HPDE6-E6E7 (cell line): ENCODE measurements around the gene LCE2D.
"Not testable (repeated sequence)": the region's sequence is repeated elsewhere in the genome, so short reads cannot be mapped to it uniquely, and the experiment has no call there.

Experiments used
- DNase-seq: peaks from one replicate; pipeline ENCODE4 v3.0.0; 2011; ENCODE audit warnings: missing footprints; ENCODE audit errors: extremely low spot score

Gene LCE2D, protein sequence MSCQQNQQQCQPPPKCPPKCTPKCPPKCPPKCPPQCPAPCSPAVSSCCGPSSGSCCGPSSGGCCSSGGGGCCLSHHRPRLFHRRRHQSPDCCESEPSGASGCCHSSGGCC

DNA sequence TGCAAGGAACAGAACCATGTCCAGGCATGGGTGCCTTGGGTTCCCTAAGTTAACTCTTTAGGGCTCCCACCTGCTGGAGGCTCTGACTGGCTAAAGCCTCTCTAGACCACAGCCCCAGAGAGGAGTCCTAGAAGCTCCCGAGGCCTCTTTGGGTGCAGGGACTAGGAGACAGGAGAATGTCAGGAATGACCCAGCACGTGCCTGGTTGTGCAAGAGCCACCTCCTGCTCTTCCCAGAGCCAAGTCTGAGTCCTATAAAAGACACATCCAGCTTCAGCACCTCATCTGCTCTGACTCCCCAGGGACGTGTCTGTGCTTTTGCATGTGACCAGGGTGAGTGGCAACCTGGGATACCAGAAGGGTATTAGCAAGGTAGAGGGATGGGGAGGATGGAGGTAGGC is at the start of gene LCE2D:
Gene LCE2D (plus strand): TSS at position 283 of the 400 bp plus-strand sequence. CDS start 726 bp downstream, outside the sequence.
- DNase-seq = no peak

DNA sequence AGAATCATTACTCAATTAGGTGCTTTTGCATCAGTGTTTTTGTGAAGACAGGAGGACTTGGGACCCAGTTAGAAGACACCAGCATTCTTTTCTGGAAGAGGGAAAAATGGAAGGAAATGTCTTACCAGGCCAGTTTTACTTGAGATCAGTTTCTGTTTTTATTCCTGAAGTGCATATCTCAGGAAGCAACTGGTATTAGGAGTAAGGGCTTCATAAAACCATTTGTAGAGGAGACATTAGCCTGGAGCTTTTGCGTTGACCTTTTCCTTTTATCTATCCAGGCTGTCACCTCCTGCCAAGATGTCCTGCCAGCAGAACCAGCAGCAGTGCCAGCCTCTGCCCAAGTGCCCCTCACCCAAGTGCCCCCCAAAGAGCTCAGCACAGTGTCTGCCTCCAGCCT is 49.7 kb upstream of the LCE2D start, which contains the start of gene LCE3B:
Gene LCE3B (plus strand): TSS at position 301 of the 400 bp plus-strand sequence. CDS start 0 bp downstream, at position 301.
- DNase-seq = no peak

DNA sequence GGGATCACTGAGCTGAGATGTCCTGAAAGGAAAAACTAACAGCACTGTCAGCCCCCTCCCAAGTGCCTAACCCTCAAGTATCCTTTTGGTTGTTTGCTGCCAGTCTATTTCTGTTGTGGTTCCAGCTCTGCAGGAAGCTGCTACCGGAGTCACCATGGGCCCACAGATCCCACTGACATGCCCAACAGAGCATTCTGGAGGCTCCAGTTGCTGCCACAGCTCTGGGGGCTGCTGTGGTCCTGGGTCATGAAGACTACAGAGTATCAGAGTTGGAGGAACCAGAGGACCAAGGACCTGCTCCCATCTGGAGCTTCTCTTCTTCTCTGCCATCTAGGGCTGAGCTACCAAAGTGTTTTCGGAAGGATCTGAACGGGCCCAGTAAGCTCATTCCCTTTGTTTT is 41.2 kb upstream of the LCE2D start:
- DNase-seq = no peak

DNA sequence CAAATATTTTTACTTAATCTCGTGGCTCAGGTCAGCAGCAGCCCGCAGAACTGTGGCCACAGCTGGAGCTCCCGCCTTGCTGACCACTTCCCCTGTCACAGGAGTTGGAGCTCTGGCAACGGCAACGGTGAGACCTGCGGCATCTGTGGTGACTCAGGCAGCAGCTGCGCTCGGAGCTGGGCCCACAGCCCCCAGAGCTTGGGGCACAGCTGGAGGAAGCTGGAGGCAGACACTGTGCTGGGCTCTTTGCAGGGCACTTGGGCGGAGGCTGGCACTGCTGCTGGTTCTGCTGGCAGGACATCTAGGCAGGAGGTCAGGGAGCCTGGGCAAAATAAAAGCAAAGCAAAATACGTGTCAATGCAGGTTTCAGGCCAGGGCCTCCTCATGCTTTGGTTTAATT is 40.4 kb upstream of the LCE2D start, which contains the start of gene LCE3A:
Gene LCE3A (minus strand): TSS at position 301 of the 400 bp plus-strand sequence. CDS start 0 bp downstream, at position 301.
- DNase-seq = no peak

DNA sequence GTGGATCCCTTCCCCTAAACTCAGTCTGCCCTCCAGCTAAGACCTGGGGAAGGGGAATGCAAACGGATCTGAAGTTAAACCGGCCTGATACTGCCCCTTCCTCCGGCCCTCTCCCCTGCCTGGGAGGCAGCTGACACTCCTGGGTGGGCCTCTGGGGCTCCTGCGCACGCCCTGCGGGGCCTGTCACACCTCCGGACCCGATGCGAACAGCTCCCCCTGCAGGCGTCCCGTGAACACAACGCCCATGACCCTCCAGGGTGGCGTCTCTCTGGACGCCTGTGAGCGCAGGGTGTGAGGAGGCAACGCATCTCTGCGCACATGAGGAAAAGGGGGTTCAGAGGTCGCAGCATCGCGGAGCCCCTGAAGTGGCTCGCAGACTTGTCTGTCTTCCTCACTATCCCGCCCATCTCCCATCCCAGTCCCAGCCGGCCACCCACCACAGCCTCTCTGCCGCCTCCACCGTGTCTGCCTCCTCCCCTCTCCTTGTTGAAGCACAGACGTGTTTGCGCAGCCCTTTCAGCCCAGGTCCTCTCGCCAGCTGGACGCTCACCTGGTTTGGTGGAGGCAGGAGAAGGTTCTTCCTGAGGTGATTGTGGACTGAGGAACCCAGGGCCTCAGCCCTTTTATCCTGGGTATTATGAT is 39.9 kb upstream of the LCE2D start:
- DNase-seq = no peak

DNA sequence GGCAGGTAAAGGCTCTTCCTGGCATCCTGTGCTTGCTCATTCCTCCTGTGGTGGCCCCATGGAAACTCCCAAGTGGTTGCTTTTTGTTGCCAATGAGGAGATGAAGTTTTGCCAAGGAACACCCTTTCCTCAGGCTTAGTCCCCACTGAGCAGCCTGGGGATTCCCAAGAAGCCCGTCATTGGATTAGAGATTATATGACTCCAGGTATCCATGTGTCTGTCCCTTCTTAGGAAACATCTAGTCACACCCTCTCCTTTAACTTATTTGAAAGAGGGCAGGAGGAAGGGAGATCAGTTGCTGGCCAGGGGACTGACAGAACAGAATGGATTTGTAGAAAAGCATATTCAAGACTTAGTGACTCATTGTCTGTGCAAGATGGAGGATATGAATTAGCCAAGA is 36.4 kb upstream of the LCE2D start:
- no peak for DNase-seq

DNA sequence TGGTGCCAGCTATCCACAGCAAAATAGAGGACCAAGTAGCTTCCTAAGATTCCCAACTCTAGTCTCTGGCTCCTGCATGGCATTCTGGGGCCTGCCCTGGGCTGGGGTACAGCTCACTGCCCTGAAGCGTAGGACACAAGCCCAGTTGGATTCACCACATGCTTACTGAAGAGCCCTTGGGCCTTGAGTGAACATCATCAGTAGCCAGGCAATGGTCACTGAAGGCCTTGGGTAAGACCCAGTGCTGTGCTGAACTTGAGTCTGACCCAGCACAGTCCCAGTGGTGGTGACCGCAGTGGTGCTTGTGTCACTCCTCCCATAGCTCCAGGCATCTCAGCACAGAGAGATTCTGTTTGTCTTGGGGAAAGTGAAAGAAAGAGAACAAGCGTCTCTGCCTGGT is 32.6 kb upstream of the LCE2D start:
- DNase-seq = no peak

DNA sequence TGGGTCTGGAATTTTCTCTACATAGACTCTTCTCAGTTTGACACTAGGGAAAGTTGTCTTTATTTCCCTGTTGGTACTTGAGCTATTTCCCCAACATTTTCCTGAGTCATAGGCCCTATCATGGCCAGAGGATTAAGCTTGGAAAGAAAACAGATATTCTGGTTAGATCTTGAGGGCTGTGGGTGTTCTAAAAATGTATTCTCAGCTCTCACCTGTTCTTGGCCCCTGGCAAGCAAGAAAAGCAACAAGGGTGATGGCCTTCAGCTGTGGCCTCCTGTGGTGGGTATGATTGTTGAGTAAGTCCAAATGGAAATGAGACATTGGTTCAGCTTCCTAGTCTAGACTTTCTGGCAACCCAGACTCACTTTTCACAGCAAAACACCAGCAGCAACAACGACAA is 22.8 kb upstream of the LCE2D start:
- no peak for DNase-seq

DNA sequence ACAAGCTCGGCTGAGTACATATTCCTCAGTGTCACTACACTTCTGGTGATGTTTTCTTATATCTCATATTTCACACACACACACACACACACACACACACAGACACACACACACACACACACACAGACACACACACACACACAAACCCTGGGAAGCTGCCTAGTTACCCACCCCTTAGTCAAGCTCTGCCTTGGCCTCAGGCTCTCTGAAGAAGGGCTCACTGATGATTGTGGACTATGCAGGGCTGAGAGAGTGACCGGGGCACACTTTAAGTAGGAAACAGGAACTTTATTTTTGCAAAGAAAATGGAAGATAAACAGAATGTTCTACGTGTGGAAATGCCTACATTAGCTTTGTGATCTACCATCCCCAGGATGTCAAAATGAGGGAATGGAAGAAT is 19.2 kb upstream of the LCE2D start:
- DNase-seq = no peak

DNA sequence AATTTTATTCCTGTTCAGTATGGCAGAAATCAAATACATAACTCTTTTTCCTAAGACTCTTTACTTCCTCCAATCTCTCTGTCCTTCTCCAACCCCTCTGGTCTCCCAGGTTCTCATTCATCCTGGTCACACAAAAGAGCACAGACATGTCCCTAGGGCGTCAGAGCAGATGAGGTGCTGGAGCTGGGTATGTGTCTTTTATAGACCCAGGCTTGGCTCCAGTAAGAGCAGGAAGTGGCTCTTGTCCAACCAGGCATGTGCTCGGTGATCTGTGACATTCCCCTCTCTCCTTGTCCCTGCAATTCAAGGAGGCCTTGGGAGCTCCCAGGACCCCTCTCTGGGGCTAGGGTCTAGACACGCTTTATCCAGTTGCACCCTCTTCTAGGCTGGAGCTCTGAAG is 18.0 kb upstream of the LCE2D start:
- no peak for DNase-seq

DNA sequence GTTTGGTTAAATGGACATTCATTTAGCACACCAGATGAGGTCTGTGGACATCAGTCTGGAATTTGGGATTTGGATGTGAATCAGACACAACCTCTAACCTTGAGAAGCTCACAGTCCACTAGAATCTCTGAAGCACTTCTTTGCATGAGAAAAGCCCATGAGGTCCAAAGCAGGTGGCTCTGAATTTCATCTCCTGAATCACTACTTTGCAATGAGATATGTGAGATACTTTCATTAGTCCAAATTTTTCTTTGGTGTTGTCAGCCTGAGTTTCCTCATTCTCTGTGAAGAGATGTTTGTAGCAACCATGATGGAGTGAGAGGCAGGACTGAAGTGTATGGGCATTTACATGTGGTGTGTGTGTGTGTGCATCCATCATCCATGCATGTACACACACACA is 16.5 kb upstream of the LCE2D start:
- DNase-seq = no peak

DNA sequence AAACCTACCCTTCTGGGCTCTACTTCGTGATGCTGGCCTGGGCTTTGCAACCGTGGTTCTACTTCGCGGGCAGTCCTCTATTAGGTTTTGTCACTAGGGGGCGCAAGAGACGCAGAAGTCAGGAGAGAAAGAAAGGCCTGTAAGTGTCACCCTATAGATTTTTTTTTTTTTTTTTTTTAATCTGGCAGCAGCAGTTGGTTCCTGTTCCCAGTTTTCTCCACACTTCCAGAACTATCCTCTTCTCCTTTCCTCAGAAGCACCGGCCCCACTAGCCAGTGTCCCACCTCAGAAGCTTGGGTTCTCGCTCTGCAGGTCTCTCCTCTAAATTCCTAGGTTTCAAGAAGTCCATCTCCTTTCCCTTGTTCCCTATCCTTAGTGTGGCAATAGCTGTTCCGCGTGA is 9.1 kb upstream of the LCE2D start:
- DNase-seq = peak; percentile 67

DNA sequence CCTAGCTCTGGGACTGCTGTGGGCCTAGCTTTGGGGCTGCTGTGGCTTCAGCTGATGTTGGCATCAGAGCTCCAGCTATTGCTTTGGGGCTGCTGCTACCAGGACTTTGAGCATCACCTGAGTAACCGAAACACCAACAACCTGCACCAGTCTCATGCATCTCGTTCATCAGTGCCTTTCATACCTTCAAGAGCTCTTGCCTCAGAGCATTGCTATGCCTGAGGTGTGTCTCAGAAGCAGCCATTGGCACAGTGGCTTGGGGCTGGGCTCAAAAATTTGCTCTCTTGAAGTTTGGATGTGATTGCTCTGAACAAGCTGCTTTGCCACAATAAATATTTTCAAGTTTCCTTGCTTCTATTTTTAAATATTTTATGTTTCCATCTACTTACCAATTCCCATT is 6.7 kb upstream of the LCE2D start:
- no peak for DNase-seq

DNA sequence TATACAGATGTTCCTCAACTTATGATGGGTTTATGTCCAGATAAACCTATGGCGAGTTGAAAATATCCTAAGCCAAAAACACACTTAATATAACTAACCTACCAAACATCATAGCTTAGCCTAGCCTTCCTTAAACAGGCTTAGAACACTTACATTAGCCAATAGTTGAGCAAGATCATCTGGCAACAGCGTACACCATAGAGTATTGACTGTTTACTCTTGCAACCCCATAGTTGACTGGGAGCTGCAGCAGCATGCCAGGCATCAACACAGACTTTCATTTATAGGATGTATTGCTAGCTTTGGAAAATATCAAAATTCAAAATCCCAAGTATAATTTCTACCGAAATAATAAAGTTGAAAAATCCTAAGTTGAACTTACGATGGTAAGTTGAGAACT is 5.5 kb upstream of the LCE2D start:
- no peak for DNase-seq

DNA sequence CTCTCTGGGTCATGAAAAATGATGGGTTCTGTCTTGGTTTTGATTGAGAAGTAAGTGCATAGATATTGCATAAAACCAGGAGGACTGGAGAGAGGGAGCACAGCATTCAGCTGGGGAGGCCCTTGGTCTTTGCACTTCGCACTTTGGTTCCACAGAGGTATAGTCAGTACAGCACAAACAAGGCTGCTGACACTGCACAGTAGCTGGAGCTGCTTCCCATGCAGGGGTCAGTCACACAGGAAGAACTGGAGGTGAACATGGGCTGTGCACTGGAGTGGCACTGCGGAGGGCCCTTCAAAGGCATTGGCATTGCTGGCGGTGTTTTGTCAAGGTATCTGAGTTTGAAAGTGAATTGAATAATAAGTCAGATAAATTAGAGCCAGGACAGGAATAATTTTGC is 4.5 kb upstream of the LCE2D start:
- DNase-seq = no peak

DNA sequence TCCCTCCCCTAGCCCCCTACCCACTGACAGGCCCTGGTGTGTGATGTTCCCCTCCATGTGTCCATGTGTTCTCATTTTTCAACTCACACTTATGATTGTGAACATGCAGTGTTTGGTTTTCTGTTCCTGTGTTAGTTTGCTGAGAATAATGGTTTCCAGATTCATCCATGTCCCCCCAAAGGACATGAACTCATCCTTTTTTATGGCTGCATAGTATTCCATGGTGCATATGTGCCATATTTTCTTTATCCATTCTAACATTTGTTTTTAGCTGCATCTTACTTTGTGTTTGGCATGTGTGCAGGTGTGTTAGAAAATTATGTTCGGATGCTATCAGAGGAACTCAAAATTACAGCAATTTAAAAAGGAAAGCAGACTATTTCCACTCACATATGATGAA is 3.0 kb downstream of the LCE2D start:
- not testable (repeated sequence) for DNase-seq

DNA sequence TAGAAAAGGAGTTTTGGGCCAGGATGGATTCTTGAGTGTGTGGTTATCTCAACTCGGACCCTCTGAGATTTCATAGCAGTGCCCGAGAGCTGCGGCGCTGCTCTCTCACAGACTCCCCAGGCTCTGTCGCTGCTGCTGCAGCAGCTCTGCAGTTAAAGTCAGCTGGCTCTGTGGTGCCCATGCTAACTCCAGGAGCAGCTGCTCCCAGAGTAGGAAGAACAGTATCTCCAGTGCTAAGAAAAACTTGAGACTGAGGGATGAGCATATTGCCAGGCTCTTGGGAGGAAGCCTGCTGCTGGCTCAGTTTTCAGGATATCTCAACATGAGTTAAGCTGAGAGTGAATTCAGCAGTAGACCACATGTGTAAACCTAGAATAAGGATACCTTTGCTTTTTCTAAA is 4.5 kb downstream of the LCE2D start:
- DNase-seq = no peak

DNA sequence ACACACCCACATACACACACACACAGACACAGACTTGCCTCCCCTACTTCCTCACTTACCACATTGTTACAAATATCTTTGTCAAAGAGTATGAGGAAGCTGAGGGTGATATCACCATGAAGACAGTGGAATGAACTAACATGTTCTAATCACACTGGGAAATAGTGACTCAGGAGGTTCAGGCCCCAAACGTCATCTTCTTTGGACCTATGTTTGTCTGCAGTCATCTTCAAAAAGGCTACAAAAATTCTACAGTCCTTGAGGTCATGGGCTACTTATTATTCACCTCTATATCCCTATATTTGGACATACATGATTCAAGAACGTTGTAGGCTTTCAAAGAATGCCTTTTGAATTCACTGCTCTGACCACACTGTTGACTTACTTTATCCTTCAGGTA is 9.8 kb downstream of the LCE2D start:
- no peak for DNase-seq

DNA sequence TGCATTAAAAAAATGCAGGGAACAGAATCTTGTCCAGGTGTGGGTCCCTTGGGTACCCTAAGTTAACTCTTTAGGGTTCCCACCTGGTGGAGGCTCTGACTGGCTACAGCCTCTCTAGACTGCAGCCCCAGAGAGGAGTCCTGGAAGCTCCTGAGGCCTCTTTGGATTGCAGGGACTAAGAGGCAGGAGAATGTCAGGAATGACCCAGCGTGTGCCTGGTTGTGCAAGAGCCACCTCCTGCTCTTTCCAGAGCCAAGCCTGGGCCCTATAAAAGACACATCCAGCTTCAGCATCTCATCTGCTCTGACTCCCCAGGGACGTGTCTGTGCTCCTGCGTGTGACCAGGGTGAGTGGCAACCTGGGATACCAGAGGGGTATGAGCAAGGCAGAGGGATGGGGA is 11.8 kb downstream of the LCE2D start, which contains the start of gene LCE2C:
Gene LCE2C (plus strand): TSS at position 297 of the 400 bp plus-strand sequence. CDS start 737 bp downstream, outside the sequence.
- not testable (repeated sequence) for DNase-seq

DNA sequence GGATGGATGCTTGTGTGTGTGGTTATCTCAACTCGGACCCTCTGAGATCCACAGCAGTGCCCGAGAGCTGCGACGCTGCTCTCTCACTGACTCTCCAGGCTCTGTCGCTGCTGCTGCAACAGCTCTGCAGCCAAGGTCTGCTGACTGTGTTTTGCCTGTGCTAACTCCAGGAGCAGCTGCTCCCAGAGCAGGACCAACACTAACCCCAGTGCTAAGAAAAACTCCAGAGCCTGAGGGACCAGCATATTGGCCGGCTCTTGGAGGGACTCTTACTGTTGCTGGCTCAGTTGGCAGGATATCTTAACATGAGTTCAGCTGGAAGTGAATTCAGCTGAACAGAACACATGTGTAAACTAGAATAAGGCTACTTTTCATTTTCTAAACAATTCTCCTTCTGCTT is 16.3 kb downstream of the LCE2D start:
- DNase-seq = no peak

DNA sequence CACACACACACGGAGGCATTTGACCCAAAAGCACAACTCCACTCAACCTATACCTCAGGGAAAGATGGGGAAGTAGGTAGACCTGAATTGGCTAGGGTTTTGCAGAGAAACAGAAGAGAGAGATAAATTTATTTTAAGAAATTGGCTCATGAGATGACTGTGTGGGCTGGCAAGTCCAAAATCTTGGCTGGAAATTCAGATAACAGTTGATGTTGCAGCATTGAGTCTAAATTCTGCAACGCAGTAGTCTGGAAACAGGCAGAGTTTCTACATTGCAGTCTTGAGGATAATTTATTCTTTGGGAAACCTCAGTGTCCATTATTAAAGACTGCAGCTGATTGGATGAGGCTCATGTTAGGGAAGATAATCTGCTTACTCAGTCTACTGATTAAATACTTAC is 18.4 kb downstream of the LCE2D start:
- no peak for DNase-seq

DNA sequence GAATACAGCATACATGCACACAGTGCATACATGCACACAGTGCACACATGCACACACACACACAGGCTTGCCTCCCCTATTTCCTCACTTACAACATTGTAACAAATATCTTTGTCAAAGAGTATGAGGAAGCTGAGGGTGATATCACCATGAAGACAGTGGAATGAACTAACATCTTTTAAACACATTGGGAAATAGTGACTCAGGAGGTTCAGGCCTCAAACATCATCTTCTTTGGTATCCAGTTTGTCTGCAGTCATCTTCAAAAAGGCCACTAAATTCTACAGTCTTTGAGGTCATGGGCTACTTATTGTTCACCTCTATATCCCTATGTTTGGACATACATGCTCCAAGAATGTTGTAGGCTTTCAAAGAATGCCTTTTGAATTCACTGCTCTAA is 20.7 kb downstream of the LCE2D start:
- no peak for DNase-seq

DNA sequence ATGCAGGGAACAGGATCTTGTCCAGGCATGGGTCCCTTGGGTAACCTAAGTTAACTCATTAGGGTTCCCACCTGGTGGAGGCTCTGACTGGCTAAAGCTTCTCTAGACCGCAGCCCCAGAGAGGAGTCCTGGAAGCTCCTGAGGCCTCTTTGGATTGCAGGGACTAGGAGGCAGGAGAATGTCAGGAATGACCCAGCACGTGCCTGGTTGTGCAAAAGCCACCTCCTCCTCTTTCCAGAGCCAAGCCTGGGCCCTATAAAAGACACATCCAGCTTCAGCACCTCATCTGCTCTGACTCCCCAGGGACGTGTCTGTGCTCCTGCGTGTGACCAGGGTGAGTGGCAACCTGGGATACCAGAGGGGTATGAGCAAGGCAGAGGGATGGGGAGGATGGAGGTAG is 22.6 kb downstream of the LCE2D start, which contains the start of gene LCE2B:
Gene LCE2B (plus strand): TSS at position 301 of the 400 bp plus-strand sequence. CDS start 721 bp downstream, outside the sequence.
- DNase-seq = not testable (repeated sequence)
